AG04450 (cell line): ENCODE data around the gene HPCAL1. TPM values are rescaled to one million over a fixed set of nuclear protein-coding genes. Genes with fewer than 3 reads are reported as not detected.

Experiments
- CTCF ChIA-PET: fragments of 300-600, 350-600 bp; formaldehyde crosslinking; extraction: SDS; loops from one replicate; lab custom pipeline; 2022; ENCODE audit warnings: antibody characterized with exemption, inconsistent platforms; lab: Charles Lee
- POLR2A ChIA-PET: fragments of 350-600 bp; formaldehyde crosslinking; extraction: SDS; loops from one replicate; lab custom pipeline; 2021; ENCODE audit warnings: antibody characterized with exemption, inconsistent platforms; lab: Yijun Ruan, JAX
- DNase-seq: peaks from one replicate; pipeline ENCODE4 v3.0.0-alpha.2; 2011; ENCODE audit warnings: low read depth, low spot score
- H3K27ac ChIP-seq: one replicate; pipeline ENCODE4 v1.5.1; 2012; ENCODE audit warnings: low read depth, low read length, control low read depth
- H3K27me3 ChIP-seq: one replicate; pipeline ENCODE4 v1.6.0; 2012; ENCODE audit warnings: low read length; ENCODE audit not compliant: control insufficient read depth, insufficient read depth
- H3K4me3 ChIP-seq: 2 replicates; pipeline ENCODE4 v1.5.1; 2011; ENCODE audit warnings: mild to moderate bottlenecking, low read depth, low read length, control low read depth
- H3K9me3 ChIP-seq: 2 replicates; pipeline ENCODE4 v1.5.1; 2012; ENCODE audit warnings: low read length; ENCODE audit not compliant: control insufficient read depth, insufficient read depth
- CTCF ChIP-seq: IDR thresholded peaks from 2 replicates; pipeline ENCODE4 v1.5.1; 2011; ENCODE audit warnings: low read depth, low read length, control low read depth, inconsistent platforms
- polyA plus RNA-seq: library from polyadenylated mRNA; depleted of rRNA; stranded (reverse); fragments of >200 nt; gene quantifications from 2 replicates; pipeline ENCODE4 v1.2.3, GENCODE V29; 2011

The HPCAL1 gene
- polyA plus RNA-seq, 1 experiment = 14.4 TPM

- no peak for DNase-seq
- TF ChIP-seq CTCF = no peak
- CTCF ChIA-PET = interaction anchor here (1.0 to 4.4 kb wide), 2 partner anchors 104 to 130 kb away, joined by 5 to 19 read pairs; no protein-coding TSS in a partner anchor
- no peaks in the 10 kb centered on the region; the same call in 1 of the 2 replicates for H3K9me3 ChIP-seq
- no peak overlapping the region; the same call in 1 of the 2 replicates for H3K4me3 ChIP-seq
- H3K27ac ChIP-seq = no peak overlapping the region
- POLR2A ChIA-PET = no interaction called here
- no peaks in the 10 kb centered on the region for H3K27me3 ChIP-seq
Observed at GRCh38 chr2:10305254-10305635, 2.5 kb downstream of the HPCAL1 start.

- POLR2A ChIA-PET = no interaction called here
- Histone ChIP-seq H3K9me3 (no peaks in the 10 kb centered on the region; the same call in 1 of the 2 replicates), H3K27me3 (no peaks in the 10 kb centered on the region), H3K4me3 (no peak overlapping the region), H3K27ac (no peak overlapping the region)
- no peak for DNase-seq
- 0 out of 2 replicates have a peak, but pooled peaks have one; percentile 17 for TF ChIP-seq CTCF
- CTCF ChIA-PET = interaction anchor here (0.7 to 4.4 kb wide), 3 partner anchors 103 to 234 kb away, joined by 4 to 19 read pairs (median 5); no protein-coding TSS in a partner anchor
Observed at GRCh38 chr2:10305715-10306114, 3.0 kb downstream of the HPCAL1 start.

- H3K27me3 ChIP-seq = no peaks in the 10 kb centered on the region
- no peak overlapping the region for H3K4me3 ChIP-seq
- H3K9me3 ChIP-seq = no peaks in the 10 kb centered on the region
- no peak overlapping the region for H3K27ac ChIP-seq
- CTCF ChIA-PET = interaction anchor here (4.4 kb wide), 1 partner anchor 102 kb away, joined by 19 read pairs; no protein-coding TSS in a partner anchor
- DNase-seq = no peak
- POLR2A ChIA-PET = no interaction called here
- no peak for TF ChIP-seq CTCF
Observed at GRCh38 chr2:10306901-10307463, 4.3 kb downstream of the HPCAL1 start.

- Histone ChIP-seq H3K9me3 (no peaks in the 10 kb centered on the region), H3K27me3 (no peaks in the 10 kb centered on the region), H3K4me3 (no peak overlapping the region), H3K27ac (no peak overlapping the region)
- no peak for DNase-seq
- CTCF ChIA-PET = interaction anchor here (4.4 kb wide), 1 partner anchor 101 kb away, joined by 19 read pairs; no protein-coding TSS in a partner anchor
- POLR2A ChIA-PET = no interaction called here
- TF ChIP-seq CTCF = no peak
Observed at GRCh38 chr2:10307561-10308156, 5.0 kb downstream of the HPCAL1 start.

- CTCF ChIA-PET = interaction anchor here (4.4 kb wide), 1 partner anchor 100 kb away, joined by 19 read pairs; no protein-coding TSS in a partner anchor
- POLR2A ChIA-PET = no interaction called here
Observed at GRCh38 chr2:10308866-10309265, 6.2 kb downstream of the HPCAL1 start.

More at GRCh38 chr2:10308866-10309265, 6.2 kb downstream of the HPCAL1 start:
- no peak for DNase-seq
- Histone ChIP-seq H3K9me3 (no peaks in the 10 kb centered on the region), H3K4me3 (no peak overlapping the region), H3K27me3 (no peaks in the 10 kb centered on the region), H3K27ac (no peak overlapping the region)
- no peak for TF ChIP-seq CTCF
